Mesothelial cell of epicardium (in vitro differentiated cells): Measurements from ENCODE around the gene KRTAP5-5. TPM values are rescaled to one million over a fixed set of nuclear protein-coding genes. Genes with fewer than 3 reads are reported as not detected.
"Not testable (repeated sequence)": the region's sequence is repeated elsewhere in the genome, so short reads cannot be mapped to it uniquely, and the experiment has no call there.

Source experiments
- DNase-seq, 2 experiments: peaks; one replicate each; pipeline ENCODE4 v3.0.0; 2021; ENCODE audit warnings: low spot score in 2 of 2; ENCODE audit not compliant: unreplicated experiment in 2 of 2
- H3K27ac Mint-ChIP-seq: 2 replicates; pipeline ENCODE4 v1.8.0; 2021; ENCODE audit warnings: mixed read lengths
- H3K27me3 Mint-ChIP-seq: 2 replicates; pipeline ENCODE4 v1.8.0; 2021; ENCODE audit warnings: low read depth, mixed read lengths
- H3K36me3 Mint-ChIP-seq: 2 replicates; pipeline ENCODE4 v1.8.0; 2021; ENCODE audit warnings: mixed read lengths
- H3K4me1 Mint-ChIP-seq: 2 replicates; pipeline ENCODE4 v1.8.0; 2021; ENCODE audit warnings: mixed read lengths
- H3K4me3 Mint-ChIP-seq: 2 replicates; pipeline ENCODE4 v1.8.0; 2021; ENCODE audit warnings: mild to moderate bottlenecking, moderate library complexity, mixed read lengths
- H3K9me3 Mint-ChIP-seq: 2 replicates; pipeline ENCODE4 v1.8.0; 2021; ENCODE audit warnings: mixed read lengths
- CTCF ChIP-seq: fragments of 200-600 bp; sonication (generic); IDR thresholded peaks from one replicate; pipeline ENCODE4 v1.5.0; 2021; ENCODE audit warnings: antibody characterized with exemption; ENCODE audit not compliant: unreplicated experiment
- total RNA-seq: library from RNA; stranded (reverse); gene quantifications from 3 replicates; pipeline ENCODE4 v1.2.1, GENCODE V29; 2021

KRTAP5-5 gene
- total RNA-seq: not detected in 3 replicates

GRCh38 chr11:1629326-1630185, at the start of gene KRTAP5-5:
TSS of gene KRTAP5-5 (plus strand) at chr11:1629775. CDS start at chr11:1629841, 66 bp downstream.
- H3K27ac Mint-ChIP-seq: no peak within 1 kb of the TSS
- DNase-seq: no peak
- peaks cover 78% of the 10 kb centered on the region for H3K27me3 Mint-ChIP-seq
- H3K36me3 Mint-ChIP-seq: no peaks in the 10 kb centered on the region
- no peak within 1 kb of the TSS for H3K4me3 Mint-ChIP-seq
- TF ChIP-seq CTCF: no peak
- H3K9me3 Mint-ChIP-seq: no peaks in the 10 kb centered on the region
- peaks cover 12% of the 10 kb centered on the region for H3K4me1 Mint-ChIP-seq

- peaks cover 20% of the 10 kb centered on the region for H3K9me3 Mint-ChIP-seq
Measured at GRCh38 chr11:1581976-1582375, 47.6 kb upstream of the KRTAP5-5 start.

GRCh38 chr11:1582909-1583308, 46.7 kb upstream of the KRTAP5-5 start:
- DNase-seq: not testable (repeated sequence)

More at GRCh38 chr11:1581976-1582375, 47.6 kb upstream of the KRTAP5-5 start:
- Mint-ChIP-seq H3K36me3 (no peaks in the 10 kb centered on the region), H3K4me3 (no peak overlapping the region), H3K27me3 (peaks cover 20% of the 10 kb centered on the region), H3K27ac (no peak overlapping the region), H3K4me1 (no peaks in the 10 kb centered on the region)
- DNase-seq: no peak
- TF ChIP-seq CTCF: no peak

GRCh38 chr11:1584661-1585370, 44.8 kb upstream of the KRTAP5-5 start, which contains the start of gene KRTAP5-1:
TSS of gene KRTAP5-1 (minus strand) at chr11:1585283. CDS start at chr11:1585249, 34 bp downstream.
- DNase-seq, H3K27ac Mint-ChIP-seq, H3K4me3 Mint-ChIP-seq, H3K4me1 Mint-ChIP-seq, H3K36me3 Mint-ChIP-seq, H3K9me3 Mint-ChIP-seq: not testable (repeated sequence)
- peaks cover 29% of the 10 kb centered on the region for H3K27me3 Mint-ChIP-seq

More at GRCh38 chr11:1582909-1583308, 46.7 kb upstream of the KRTAP5-5 start:
- Mint-ChIP-seq H3K27me3 (peaks cover 23% of the 10 kb centered on the region), H3K9me3 (peaks cover 20% of the 10 kb centered on the region)
- H3K4me3 Mint-ChIP-seq, H3K4me1 Mint-ChIP-seq, H3K27ac Mint-ChIP-seq, H3K36me3 Mint-ChIP-seq: not testable (repeated sequence)

- no peaks in the 10 kb centered on the region for H3K4me1 Mint-ChIP-seq
- DNase-seq: no peak
- TF ChIP-seq CTCF: no peak
Measured at GRCh38 chr11:1586699-1587098, 42.9 kb upstream of the KRTAP5-5 start.

GRCh38 chr11:1589191-1589963, 40.2 kb upstream of the KRTAP5-5 start:
- not testable (repeated sequence) for H3K9me3 Mint-ChIP-seq, H3K27ac Mint-ChIP-seq, H3K4me1 Mint-ChIP-seq, DNase-seq, H3K36me3 Mint-ChIP-seq, H3K4me3 Mint-ChIP-seq
- H3K27me3 Mint-ChIP-seq: peaks cover 54% of the 10 kb centered on the region

More at GRCh38 chr11:1586699-1587098, 42.9 kb upstream of the KRTAP5-5 start:
- no peak overlapping the region for H3K27ac Mint-ChIP-seq
- no peaks in the 10 kb centered on the region for H3K36me3 Mint-ChIP-seq
- H3K27me3 Mint-ChIP-seq: peaks cover 36% of the 10 kb centered on the region
- H3K4me3 Mint-ChIP-seq: no peak overlapping the region
- peaks cover 5% of the 10 kb centered on the region for H3K9me3 Mint-ChIP-seq
